SK-N-SH treated with all-trans-retinoic acid at 6 μM for 48 hours (cell line): ENCODE data around the gene DDX54.

Experiments
- ATAC-seq: fragments of 200-7000 bp; cut with Tn5 transposase; 3 replicates; pipeline ENCODE4 v1.9.1; 2020; ENCODE audit warnings: mild to moderate bottlenecking, moderate library complexity
- ARNTL ChIP-seq: fragments of 450-650 bp; formaldehyde crosslinking; IDR thresholded peaks from 2 replicates; pipeline ENCODE4 v1.5.0; 2020; ENCODE audit warnings: low read depth, mild to moderate bottlenecking, moderate library complexity, borderline replicate concordance
- BACH2 ChIP-seq: fragments of 250-450 bp; sonication (Bioruptor Pico); IDR thresholded peaks from 2 replicates; pipeline ENCODE4 v1.9.0; 2021; ENCODE audit warnings: mild to moderate bottlenecking, borderline replicate concordance
- CREB5 ChIP-seq: fragments of 250-450 bp; sonication (Bioruptor Pico); IDR thresholded peaks from 2 replicates; pipeline ENCODE4 v1.5.1; 2020; ENCODE audit warnings: low read depth, mild to moderate bottlenecking, moderate library complexity
- CSDC2 ChIP-seq: fragments of 250-450 bp; sonication (Bioruptor Pico); IDR thresholded peaks from 2 replicates; pipeline ENCODE4 v1.5.0; 2020; ENCODE audit warnings: mild to moderate bottlenecking, moderate library complexity
- CSRNP3 ChIP-seq: fragments of 250-450 bp; sonication (Bioruptor Pico); IDR thresholded peaks from 2 replicates; pipeline ENCODE4 v1.5.1; 2021; ENCODE audit warnings: mild to moderate bottlenecking, moderate library complexity
- GLIS3 ChIP-seq: fragments of 250-450 bp; sonication (Bioruptor Pico); IDR thresholded peaks from 2 replicates; pipeline ENCODE4 v1.5.0; 2020; ENCODE audit warnings: mild to moderate bottlenecking, moderate library complexity
- ISL1 ChIP-seq: fragments of 250-450 bp; sonication (Bioruptor Pico); IDR thresholded peaks from 2 replicates; pipeline ENCODE4 v2.1.2; 2022; ENCODE audit warnings: mild to moderate bottlenecking, moderate library complexity
- OSR1 ChIP-seq: fragments of 250-450 bp; sonication (Bioruptor Pico); IDR thresholded peaks from 2 replicates; pipeline ENCODE4 v1.8.0; 2022; ENCODE audit warnings: moderate library complexity, mild to moderate bottlenecking, inconsistent platforms
- PATZ1 ChIP-seq: fragments of 250-450 bp; sonication (Bioruptor Pico); IDR thresholded peaks from 2 replicates; pipeline ENCODE4 v1.8.0; 2020; ENCODE audit warnings: mild to moderate bottlenecking, moderate library complexity, borderline replicate concordance
- POU6F1 ChIP-seq: fragments of 250-450 bp; sonication (Bioruptor Pico); IDR thresholded peaks from 2 replicates; pipeline ENCODE4 v1.8.0; 2021; ENCODE audit warnings: low read depth, mild to moderate bottlenecking, moderate library complexity, borderline replicate concordance
- RARB ChIP-seq: fragments of 250-450 bp; sonication (Bioruptor Pico); IDR thresholded peaks from 2 replicates; pipeline ENCODE4 v1.8.0; 2021; ENCODE audit warnings: mild to moderate bottlenecking, moderate library complexity
- SNAI2 ChIP-seq: fragments of 250-450 bp; sonication (Bioruptor Pico); IDR thresholded peaks from 2 replicates; pipeline ENCODE4 v1.5.0; 2020; ENCODE audit warnings: mild to moderate bottlenecking, moderate library complexity
- TCF4 ChIP-seq: fragments of 250-450 bp; sonication (Bioruptor Pico); IDR thresholded peaks from 2 replicates; pipeline ENCODE4 v1.8.0; 2021; ENCODE audit warnings: mild to moderate bottlenecking, moderate library complexity, borderline replicate concordance
- TOX ChIP-seq: fragments of 250-450 bp; sonication (Bioruptor Pico); IDR thresholded peaks from 2 replicates; pipeline ENCODE4 v1.8.0; 2021; ENCODE audit warnings: mild to moderate bottlenecking, moderate library complexity, borderline replicate concordance
- ZC3H10 ChIP-seq: fragments of 250-450 bp; sonication (Bioruptor Pico); IDR thresholded peaks from 2 replicates; pipeline ENCODE4 v1.5.1; 2021; ENCODE audit warnings: mild to moderate bottlenecking, moderate library complexity
- ZFP3 ChIP-seq: fragments of 250-450 bp; sonication (Bioruptor Pico); IDR thresholded peaks from 2 replicates; pipeline ENCODE4 v1.5.0; 2020; ENCODE audit warnings: mild to moderate bottlenecking, moderate library complexity
- ZFP30 ChIP-seq: fragments of 450-650 bp; formaldehyde crosslinking; IDR thresholded peaks from 2 replicates; pipeline ENCODE4 v1.5.0; 2022; ENCODE audit warnings: mild to moderate bottlenecking, moderate library complexity
- ZNF565 ChIP-seq: fragments of 450-650 bp; formaldehyde crosslinking; conservative IDR thresholded peaks from 2 replicates; pipeline ENCODE4 v1.5.0; 2020; ENCODE audit warnings: low read depth, mild to moderate bottlenecking, moderate library complexity
- ZNF70 ChIP-seq: fragments of 450-650 bp; formaldehyde crosslinking; IDR thresholded peaks from 2 replicates; pipeline ENCODE4 v1.5.0; 2020; ENCODE audit warnings: mild to moderate bottlenecking, moderate library complexity
- ZNF8 ChIP-seq: fragments of 450-650 bp; formaldehyde crosslinking; IDR thresholded peaks from 2 replicates; pipeline ENCODE4 v1.5.0; 2020; ENCODE audit warnings: mild to moderate bottlenecking, moderate library complexity

The DDX54 gene

GRCh38 chr12:113203852-113204760 lies 18.8 kb upstream of the DDX54 start:
- no peak for ATAC-seq
- TF ChIP-seq ZNF8 (CRISPR knock-in tag) = no peak
- TF ChIP-seq ZC3H10 (CRISPR knock-in tag) = no peak
- no peak for TF ChIP-seq PATZ1 (CRISPR knock-in tag)
- no peak for TF ChIP-seq CSDC2
- no peak for TF ChIP-seq POU6F1
- TF ChIP-seq BACH2 = no peak
- TF ChIP-seq TCF4 (CRISPR knock-in tag) = no peak
- no peak for TF ChIP-seq CSRNP3 (CRISPR knock-in tag)
- TF ChIP-seq RARB = no peak
- TF ChIP-seq CREB5 (CRISPR knock-in tag) = no peak
- no peak for TF ChIP-seq ISL1 (CRISPR knock-in tag)
- no peak for TF ChIP-seq GLIS3 (CRISPR knock-in tag)

- no peak for TF ChIP-seq ARNTL
- no peak for TF ChIP-seq TOX
- TF ChIP-seq SNAI2 = no peak
- no peak for TF ChIP-seq ZFP3 (CRISPR knock-in tag)
- TF ChIP-seq ZC3H10 (CRISPR knock-in tag) = no peak
- TF ChIP-seq RARB = no peak
- TF ChIP-seq OSR1 = no peak
- TF ChIP-seq BACH2 = no peak
- TF ChIP-seq ZNF70 (CRISPR knock-in tag) = no peak
- TF ChIP-seq PATZ1 (CRISPR knock-in tag) = no peak
- ATAC-seq = no peak
These were observed 17.2 kb upstream of the DDX54 start for GRCh38 chr12:113202300-113203075.

- TF ChIP-seq ZNF8 (CRISPR knock-in tag) (no peak), POU6F1 (no peak), BACH2 (no peak), ZFP30 (CRISPR knock-in tag) (no peak), CSDC2 (no peak), ISL1 (CRISPR knock-in tag) (no peak), ZNF565 (CRISPR knock-in tag) (no peak), TCF4 (CRISPR knock-in tag) (no peak), CSRNP3 (CRISPR knock-in tag) (no peak), ZNF70 (CRISPR knock-in tag) (no peak)
- ATAC-seq = no peak
These were observed 16.2 kb upstream of the DDX54 start for GRCh38 chr12:113201187-113202177.
